ENCODE results near the gene B3GAT3.
A peak's percentile ranks its signal among the peaks of the same experiment; 100 is the strongest.
"Not testable (repeated sequence)": the region's sequence is repeated elsewhere in the genome, so short reads cannot be mapped to it uniquely, and the experiment has no call there.

The B3GAT3 gene

GRCh38 chr11:62621567-62622470 is at the start of gene B3GAT3:
TSS of gene B3GAT3 (minus strand) at chr11:62621986. CDS start at chr11:62621947, 39 bp downstream.
- peak; percentile 87 to 96 (median 94) for DNase-seq (ENCODE audit: low read depth in 4 of 4, low spot score in 1 of 4)

GRCh38 chr11:62671236-62671607 is 49.4 kb upstream of the B3GAT3 start:
- DNase-seq (ENCODE audit: low read depth in 4 of 4, low spot score in 1 of 4): no peak

DNA sequence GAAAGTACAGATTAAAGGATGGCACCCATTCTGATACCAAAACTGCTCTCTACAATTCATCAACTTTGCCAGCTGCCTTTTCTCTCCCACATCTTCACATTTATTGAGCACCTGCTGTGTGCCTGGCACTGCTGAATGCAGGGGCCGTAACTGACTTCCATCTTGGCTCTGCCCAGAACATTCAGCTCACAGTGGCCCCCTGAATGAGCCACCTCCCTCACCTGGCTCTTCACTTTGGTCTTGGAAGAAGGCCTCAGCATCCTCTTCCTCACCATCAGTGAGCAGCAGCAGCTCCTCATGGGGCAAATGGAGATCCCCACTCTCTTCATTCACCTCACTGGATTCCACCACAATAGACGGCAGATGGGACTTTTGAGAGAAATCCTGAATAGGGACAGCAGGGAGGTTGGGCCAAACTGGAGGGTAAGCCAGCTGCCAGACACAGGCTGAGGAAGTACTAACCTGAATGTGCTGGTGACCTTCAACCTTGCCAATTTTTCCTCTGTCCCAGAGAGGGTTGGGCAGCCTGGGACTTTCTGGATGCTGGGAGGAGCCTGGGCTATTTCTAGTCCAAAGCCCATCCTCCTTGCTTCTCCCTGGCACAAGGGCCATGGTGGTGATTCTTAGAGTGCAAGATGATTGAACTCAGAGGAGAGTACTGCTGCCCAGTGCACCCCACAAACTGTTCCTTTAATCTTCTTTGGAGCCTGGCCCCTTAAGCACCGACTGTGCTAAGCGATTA is 47.8 kb upstream of the B3GAT3 start:
- DNase-seq (ENCODE audit: low read depth in 4 of 4, low spot score in 1 of 4): no peak

DNA sequence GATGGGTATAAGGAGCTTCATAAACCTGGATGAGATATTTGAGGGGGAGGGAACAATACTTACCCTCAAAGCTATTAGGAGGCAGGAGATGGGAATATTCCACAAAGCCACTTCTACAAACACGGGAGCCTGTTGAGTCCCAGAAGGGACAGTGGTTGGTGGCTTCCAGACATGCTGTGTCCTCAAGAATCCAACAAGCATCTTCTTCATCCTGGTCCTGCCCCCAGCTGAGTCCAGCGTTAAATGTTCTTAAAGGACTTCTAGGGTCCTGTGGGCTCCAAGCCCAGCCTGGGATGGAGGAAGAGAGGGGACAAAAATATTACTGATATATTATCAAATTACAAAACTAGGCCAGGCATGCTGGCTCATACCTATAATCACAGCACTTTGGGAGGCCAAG is 45.7 kb upstream of the B3GAT3 start:
- no peak for DNase-seq (ENCODE audit: low read depth in 4 of 4, low spot score in 1 of 4)

- no peak for DNase-seq (ENCODE audit: low read depth in 4 of 4, low spot score in 1 of 4)
Observed at GRCh38 chr11:62666259-62666926, 44.6 kb upstream of the B3GAT3 start.

GRCh38 chr11:62665599-62666258 is 43.9 kb upstream of the B3GAT3 start:
- DNase-seq (ENCODE audit: low read depth in 4 of 4, low spot score in 1 of 4): peak in 1 of 4 experiments; percentile 45

DNA sequence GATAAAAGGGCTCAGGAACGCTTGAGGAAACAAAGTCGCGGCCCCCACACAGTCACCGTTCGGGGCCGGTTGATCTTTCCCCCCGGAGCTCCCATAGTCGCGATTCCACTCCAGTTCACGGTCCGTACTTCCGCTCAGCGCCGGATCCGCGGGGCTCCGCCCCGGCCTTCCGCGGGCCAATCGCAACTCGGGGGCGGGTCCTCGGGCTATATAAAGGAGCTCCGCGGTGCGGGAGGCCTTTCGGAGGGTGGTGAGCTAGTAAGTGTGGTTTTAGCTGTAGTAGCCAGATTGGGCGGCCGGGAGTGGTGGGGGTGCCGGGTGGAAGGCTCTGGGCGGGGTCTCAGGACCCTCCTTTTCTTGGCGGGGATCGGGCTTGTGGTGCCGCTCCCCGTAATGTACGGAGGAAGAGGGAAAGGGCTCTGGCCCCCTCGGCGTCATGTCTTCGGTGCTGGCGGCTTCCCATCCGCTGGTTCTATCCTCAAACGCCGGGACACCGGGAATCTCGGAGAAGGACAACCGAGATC is 43.4 kb upstream of the B3GAT3 start, which contains the start of the genes C11orf98 and CSKMT:
TSS of gene C11orf98 (minus strand) at position 136 of the 524 bp plus-strand sequence. CDS start at position 95, 41 bp downstream.
TSS of gene CSKMT (plus strand) at position 238 of the 524 bp plus-strand sequence. CDS start 568 bp downstream, outside the sequence.
- peak; percentile 88 to 97 (median 94) for DNase-seq (ENCODE audit: low read depth in 4 of 4, low spot score in 1 of 4)

DNA sequence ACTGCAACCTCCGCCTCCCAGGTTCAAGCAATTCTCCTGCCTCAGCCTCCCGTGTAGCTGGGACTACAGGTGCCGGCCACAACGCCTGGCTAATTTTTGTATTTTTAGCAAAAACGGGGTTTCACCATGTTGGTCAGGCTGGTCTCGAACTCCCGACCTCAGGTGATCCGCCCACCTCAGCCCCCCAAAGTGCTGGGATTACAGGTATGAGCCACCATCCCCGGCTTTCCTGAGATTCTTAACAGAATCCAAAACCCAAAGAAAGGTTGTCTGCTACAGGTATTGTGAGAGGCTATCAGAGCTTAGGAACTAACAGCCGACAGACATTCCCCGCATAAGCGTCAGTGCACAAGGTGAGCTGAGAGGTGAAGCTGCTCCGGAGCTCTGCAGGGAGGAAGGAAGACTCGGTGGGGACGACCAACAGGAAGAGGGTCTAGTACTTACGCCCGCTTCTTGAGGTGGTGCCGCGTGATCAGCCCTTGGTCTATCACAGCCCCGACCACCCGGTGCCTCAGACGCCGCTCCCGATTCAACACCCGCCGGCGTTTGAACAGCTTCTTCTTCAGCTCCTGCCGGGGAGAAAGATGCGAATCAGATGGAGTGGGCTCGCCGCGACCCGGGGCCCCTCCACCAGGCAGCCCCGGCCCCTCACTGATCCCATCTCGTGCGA is 42.8 kb upstream of the B3GAT3 start:
- DNase-seq (ENCODE audit: low read depth in 4 of 4, low spot score in 1 of 4): no peak

DNA sequence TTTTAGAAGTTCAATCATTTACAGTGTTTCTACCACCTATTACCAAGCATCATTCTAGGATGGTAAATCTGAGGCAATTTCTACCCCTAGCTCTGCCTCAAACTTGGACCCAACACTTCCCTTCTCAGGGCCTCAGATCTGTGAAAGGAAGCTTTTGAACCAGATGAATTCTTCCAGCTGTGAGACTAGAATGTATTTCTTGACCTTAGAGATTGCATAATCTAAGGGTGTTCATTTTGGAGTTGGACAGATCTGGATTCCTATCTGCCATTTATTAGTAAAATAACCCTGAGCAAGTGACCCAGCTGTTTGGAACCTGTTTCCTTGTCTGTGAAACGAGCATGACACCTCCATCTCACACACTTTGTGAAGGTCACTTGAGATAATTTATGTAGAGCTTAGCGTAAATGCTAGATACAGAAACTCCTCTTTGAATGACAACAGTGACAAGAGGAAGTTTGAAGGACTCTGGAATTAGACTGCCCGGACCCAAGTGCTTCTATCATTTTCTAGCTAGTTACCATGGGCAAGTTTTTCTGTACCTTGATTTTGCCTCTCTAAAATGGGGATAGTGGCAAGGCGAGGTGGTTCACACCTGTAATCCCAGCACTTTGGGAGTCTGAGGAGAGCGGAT is 35.1 kb upstream of the B3GAT3 start:
- no peak for DNase-seq (ENCODE audit: low read depth in 4 of 4, low spot score in 1 of 4)

- no peak for DNase-seq (ENCODE audit: low read depth in 4 of 4, low spot score in 1 of 4)
Observed at GRCh38 chr11:62654297-62654696, 32.5 kb upstream of the B3GAT3 start.

DNA sequence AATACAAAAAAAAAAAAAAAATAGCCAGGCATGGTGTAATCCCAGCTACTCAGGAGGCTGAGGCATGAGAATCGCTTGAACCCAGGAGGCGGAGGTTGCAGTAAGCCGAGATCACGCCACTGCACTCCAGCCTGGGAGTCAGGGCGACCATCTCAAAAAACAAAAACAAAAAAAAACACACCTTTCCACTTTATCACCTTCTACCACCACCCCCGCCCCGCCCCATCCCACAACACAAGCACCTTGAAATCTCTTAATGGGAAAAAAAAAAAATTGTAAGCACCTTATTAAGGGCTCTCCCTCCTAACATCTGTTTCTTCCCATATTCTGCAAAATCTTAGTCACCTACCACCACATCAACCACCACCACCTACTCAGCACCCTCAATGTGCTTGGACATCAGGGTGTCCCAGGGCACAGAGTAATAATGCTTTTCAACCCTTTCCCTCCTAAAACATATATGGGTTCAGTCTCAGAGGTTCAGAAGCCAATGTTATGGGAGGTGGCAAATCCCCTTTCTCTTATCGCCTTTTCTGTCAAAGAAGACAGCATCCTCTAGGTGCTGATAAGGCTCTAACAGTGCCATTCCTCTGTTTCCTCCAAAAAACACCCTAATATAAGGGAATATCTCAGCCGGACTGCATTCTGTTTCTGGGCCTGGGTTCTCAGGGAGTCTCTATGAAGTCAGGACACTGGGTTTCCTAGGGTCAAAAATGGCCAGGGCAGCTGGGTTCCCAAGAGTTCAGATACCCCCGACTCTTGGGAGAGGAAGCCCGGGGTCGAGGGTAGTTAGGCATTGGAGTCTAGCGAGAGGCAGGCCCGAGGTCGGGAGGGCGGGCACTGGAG is 30.6 kb upstream of the B3GAT3 start:
- no peak for DNase-seq (ENCODE audit: low read depth in 4 of 4, low spot score in 1 of 4)

DNA sequence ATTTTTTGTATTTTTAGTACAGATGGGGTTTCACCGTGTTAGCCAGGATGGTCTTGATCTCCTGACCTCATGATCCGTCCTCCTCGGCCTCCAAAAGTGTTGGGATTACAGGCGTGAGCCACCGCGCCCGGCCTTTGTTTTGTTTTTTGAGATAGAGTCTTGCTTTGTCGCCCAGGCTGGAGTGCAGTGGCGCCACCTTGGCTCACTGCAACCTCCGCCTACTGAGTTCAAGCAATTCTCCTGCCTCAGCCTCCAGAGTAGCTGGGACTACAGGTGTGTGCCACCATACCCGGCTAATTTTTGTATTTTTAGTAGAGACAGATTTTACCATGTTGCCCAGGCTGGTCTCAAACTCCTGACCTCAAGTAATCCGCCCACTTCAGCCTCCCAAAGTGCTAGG is 28.5 kb upstream of the B3GAT3 start:
- DNase-seq (ENCODE audit: low read depth in 4 of 4, low spot score in 1 of 4): not testable (repeated sequence)

DNA sequence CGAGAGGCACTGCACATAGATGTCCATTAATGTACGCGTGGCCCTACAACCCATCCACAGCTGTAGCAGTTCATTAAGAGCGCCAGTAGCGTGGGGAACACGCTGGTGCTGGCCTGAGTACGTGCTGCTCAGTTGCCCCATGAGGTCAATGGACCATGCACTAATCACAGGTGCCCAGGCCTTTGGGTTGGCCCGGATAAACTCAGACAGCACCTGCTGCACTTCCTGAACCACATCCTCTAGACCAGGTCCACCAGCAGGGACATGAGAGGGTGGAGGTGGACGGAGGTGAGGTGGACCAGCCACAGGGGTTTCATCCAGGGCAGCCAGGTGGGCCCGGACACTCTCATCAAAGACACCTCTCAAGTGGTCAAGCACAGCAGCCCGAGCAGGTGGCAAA is 27.7 kb upstream of the B3GAT3 start:
- DNase-seq (ENCODE audit: low read depth in 4 of 4, low spot score in 1 of 4): no peak

DNA sequence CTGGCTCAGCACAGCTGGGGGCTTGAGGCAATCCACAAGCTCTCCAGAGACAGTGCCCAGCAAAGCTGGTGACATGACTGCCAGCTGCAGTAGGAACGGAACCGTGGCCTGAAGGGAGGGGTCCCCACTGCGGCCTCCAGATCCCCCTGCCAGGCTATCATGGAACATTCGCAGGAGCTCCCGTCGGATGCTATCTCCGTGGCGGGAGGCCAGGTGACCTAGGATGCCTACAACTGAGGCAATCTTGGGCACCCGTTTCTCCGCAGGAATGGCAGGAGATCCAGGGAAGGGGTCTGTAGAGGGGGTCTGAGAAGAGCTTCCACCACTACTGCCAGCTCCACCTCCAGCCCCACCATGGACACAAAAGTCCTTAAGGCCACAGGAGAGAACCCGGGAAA is 27.2 kb upstream of the B3GAT3 start:
- DNase-seq (ENCODE audit: low read depth in 4 of 4, low spot score in 1 of 4): no peak

DNA sequence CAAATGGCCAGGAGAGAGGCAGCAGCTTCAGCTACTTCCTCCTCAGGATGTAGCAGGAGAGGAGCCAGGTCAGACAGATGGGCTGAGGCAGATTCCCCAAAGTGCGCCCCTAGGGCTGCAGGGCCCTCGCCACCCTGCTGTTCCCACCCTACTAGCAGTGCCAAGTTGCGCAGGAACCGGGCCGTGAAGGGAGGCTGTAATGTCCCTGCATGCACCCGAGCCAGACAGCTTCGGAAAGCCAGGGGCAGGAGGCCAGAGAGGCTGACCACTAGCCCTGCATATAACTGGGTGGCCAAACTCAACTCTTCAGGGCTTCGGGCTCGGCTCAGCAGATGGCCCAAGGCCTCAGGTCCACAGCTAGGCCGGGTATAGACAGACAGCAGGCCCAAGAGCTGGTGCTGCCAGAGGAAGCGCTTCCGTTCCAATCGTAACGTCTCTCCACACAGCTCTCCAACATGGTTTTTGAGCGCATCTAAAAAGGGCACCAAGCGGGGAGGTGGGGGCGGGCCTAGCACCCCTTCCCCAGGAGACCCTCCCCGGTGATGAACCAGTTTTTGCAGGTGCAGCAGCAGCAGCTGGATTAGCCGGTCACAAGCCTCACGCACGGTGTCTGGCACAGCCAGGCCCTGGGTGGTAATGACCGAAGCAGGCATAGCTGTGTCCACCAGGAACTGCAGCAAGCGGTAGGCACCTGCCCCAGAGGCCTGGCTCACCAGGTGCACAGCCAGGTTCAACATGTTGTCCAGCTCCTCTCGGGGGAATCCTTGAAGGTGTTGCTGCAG is 26.6 kb upstream of the B3GAT3 start:
- no peak for DNase-seq (ENCODE audit: low read depth in 4 of 4, low spot score in 1 of 4)

DNA sequence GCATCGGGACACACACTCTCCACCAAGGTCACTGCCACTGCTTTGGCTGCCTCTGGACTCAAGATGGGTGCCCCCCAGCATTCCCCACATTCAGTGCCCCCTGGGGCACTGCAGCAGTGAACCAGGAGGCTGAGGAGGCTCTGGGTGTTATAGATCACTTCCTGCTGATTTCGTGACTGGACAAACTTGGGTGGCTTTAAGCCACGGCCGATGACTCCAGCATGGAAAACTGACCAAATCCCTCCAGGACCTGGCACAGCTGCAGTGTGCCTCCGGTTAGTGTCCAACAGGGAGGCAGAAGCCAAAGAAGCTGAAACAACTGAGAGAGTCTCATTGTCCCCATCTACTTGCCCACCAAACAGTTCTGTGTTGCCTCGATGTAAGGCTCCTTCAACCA is 25.8 kb upstream of the B3GAT3 start:
- DNase-seq (ENCODE audit: low read depth in 4 of 4, low spot score in 1 of 4): no peak

GRCh38 chr11:62646825-62647608 is 25.2 kb upstream of the B3GAT3 start:
- no peak for DNase-seq (ENCODE audit: low read depth in 4 of 4, low spot score in 1 of 4)

Measured in stimulated activated CD4-positive, alpha-beta T cell treated with anti-CD3 and anti-CD28 coated beads, Interleukin-1b, Interleukin-23, amount 100 ng/mL, for 24 hours (primary cell).